GM21717 (cell line): Measurements from ENCODE around the gene GRK5.

Experiments used
- ATAC-seq: cut with Tn5 transposase; IDR thresholded peaks from one replicate; pipeline ENCODE4 v1.9.1; 2021; ENCODE audit warnings: mild to moderate bottlenecking, moderate library complexity; ENCODE audit not compliant: unreplicated experiment

Gene GRK5

DNA sequence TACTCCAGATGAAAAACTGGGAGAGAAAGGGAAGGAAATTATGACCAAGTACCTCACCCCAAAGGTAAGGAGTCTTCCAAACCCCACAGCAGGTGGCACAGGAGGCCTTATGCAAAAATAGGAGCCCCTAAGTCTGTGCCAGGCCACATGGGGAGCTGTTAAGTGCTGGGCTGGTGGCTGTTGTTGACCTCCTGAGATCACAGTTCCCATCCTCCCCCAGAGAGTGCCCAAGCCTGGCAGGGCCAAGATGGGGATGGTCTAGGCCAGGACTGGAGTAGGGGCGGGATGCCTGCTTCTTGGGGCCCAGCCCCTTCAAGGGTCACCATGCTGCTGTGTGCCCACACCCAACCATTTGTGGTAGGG lies 189.3 kb downstream of the GRK5 start:
- ATAC-seq, result no peak

DNA sequence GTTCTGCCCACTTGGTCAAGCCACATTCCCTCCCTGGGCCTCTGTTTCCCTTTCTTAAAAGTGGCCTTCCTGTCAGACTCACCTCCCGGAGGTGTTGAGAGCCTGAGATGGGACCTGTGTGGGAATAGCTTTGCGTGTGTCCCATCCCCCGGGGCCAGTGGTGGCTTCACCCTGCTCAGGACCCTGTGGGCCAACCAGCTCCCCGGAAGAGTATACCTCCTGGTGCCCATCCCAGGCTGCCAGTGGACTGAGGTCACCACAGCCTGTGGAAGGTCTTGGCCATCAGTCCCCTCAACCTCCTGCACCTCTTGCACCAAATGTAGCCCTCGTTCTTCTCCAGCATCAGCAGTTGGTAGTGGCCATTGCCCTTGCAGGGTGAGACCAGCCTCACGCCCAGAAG lies 190.0 kb downstream of the GRK5 start:
- ATAC-seq, result no peak

DNA sequence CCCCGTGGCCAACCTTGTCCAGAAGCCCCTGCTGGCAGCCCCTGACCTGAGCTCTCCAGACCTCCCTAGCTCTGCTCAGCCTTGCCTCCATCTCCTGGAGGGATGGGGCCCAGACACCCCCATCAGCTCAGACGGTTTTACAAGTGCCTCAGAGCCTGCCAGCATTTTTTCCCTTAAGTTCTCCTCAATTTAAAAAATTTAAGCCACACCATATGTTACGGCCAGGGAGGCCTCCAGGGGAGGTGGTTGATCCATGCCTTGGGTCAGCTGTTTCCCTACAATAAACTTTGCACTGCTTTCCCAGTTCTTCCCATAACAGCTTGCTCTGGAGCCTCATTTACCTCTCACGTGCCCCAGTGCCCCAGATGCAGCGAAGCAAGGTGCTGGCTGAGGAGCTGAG lies 191.6 kb downstream of the GRK5 start:
- ATAC-seq, result no peak

DNA sequence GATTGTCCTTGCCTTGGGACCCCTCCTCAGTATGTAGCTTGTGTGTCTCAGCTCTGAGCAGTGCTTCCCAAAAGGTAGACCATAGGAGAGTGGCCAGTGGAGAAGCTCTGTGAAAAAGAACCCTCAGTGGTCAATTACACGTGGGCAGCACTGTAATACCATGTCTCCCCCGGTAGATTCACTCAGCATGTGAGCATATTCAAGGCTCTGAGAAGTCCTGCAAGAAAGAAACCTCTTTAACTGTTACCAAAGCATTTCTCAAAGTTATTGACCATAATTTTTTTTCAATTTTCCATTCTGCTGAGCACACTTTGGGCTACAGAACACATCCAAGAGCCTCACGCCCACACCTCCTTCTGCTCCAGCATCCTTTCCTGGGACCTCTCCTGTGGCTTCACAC lies 192.1 kb downstream of the GRK5 start:
- no peak for ATAC-seq

DNA sequence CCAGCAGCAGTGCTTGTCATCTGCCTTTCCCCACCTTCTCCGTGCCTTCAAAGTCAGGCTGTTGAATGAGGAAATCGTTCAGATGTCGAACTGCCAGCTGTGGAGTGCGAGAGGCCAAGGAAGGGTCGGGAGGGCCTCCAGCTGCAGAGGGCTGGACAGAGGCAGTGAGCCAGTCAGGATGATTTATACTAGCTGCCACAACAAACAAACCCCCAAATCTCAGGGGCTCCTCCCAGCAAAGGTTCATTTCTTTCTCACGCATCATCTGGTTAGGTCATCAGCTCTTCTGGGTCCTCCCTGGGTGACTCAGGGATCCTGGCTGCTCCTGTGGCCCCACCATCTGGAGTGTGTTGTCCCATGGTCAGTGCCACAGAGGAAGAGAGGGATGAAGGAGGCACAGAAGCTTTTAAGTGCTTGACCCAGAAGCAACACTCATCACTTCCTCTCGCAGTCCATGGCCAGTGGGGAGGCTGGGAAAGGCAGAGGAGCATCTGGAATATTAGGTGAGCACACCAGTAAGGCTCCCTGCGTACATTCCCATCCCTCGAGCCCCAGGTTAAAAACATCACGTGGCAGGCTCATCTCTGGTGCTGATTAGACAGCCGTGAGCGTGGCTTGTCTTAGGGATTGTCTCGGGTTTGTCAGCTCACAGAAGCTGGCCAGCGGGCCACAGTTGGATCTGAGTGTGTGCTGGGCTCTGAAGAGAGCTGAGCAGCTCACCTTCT lies 194.5 kb downstream of the GRK5 start:
- ATAC-seq, result no peak

DNA sequence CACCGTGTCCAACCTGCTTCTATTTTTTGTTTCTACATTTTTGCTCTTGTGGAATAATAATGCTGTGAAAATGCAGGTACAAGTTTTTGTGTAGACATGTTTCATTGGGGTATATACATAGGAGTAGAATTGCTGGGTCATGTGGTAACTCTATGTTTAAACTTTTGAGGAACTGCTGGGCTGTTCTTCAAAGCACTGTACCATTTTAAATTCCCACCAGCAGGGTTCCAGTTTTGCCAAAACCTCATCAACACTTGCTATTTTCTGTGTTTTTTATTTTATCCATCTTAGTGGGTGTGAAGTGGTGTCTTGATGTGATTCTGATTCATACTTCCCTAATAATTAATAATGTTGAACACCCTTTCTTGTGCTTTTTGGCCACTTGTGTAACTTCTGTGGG lies 196.6 kb downstream of the GRK5 start:
- no peak for ATAC-seq

DNA sequence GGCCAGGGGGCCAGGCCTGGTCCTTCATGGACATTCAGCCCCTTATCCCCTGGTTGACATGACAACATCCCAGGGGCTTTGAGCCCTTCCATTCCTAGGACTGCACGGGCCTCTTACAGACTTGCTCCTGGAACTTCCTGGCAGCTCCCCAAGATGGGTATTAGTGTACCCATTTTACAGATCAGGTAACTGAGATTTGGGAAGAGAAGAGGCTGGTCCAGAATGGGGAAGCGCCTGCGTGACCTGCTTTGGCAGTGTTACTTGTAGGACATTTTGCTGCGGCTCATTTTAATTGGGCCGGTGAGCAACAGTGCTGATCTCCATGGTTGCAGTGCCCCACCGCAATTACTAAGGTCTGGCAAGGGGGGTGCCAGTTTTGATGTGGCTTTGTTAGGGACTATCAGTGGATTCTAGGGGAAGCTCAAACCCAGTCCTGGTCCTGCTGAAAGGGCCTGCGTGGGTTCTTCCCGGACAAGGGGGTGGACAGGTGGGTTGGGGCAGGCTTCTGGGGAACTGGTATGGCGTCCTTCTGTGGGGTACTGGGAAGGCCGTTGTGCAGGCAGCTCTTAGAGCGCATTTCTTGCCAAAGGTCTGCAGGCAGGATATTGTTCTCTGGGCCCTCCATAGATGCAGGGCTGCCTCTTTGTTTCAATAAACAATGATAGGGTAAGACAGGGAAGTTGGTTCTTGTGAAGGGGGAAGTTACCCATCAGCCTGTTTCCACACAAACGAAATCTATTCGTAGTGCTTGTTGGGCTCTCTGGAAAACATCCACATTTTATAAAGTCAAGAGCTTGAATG lies 197.5 kb downstream of the GRK5 start:
- ATAC-seq, result no peak

DNA sequence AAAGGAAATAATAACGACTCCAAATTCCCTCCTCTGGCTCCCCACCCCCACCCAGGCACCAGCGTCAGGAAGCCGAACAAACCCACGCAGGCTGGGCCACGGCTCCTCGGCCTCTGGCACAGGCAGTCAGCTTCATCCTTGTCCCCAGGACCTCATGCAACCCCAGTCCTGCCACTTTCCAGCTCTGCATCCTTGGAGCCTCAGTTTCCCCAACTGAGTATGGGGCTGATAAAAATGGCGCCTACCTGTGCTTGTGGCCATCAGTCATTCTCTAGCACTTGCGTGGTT lies 198.1 kb downstream of the GRK5 start:
- no peak for ATAC-seq

DNA sequence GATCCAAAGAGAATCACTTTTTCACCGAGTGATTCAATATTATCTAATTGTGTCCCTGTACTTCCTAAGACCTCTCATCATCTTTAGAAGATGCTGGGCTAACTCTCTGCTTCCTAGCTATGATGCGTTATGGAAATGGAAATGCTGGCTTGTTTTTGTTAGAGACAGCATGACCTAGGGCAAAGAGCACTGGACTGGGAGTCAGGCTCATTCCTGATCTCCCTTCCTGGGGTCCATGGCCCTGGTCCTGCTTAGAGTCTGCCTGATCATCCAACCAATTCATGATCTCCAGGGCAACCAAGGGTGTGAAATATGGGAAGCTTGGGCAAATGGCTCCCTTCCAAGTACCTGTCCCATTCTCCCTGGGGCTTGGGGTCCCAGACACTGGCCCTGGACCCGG lies 198.8 kb downstream of the GRK5 start:
- ATAC-seq, result no peak

DNA sequence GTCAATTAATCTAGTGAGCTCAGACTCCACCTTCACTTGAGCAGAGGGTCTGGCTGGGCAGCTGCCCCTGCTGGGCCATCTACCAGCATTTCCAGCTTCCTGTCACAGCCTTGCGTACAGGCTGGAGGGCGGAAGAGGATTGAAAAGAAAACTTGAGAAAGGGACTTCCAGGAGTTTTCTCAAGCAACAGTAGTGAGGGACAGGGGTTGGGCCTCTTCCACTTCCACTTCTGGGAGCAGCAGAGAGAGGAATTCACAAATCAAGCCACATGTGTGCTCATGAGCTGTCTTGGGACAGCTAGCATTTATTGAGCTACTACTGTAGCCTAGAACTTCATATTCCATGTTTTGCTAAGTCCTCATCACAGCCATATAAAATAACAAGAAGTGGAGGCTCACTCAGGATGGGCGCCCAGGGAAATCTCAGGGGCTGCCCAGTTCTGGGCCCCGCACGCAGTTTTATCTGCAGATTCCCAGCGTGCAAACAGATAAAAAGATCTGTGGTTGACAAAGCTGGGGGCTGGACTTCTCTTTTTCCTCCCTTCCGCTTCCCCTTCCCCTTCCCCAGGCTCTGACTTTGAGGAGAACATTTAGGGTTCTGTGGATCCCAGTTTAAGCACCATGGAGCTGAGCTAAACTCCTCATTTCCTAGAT lies 199.4 kb downstream of the GRK5 start:
- no peak for ATAC-seq

DNA sequence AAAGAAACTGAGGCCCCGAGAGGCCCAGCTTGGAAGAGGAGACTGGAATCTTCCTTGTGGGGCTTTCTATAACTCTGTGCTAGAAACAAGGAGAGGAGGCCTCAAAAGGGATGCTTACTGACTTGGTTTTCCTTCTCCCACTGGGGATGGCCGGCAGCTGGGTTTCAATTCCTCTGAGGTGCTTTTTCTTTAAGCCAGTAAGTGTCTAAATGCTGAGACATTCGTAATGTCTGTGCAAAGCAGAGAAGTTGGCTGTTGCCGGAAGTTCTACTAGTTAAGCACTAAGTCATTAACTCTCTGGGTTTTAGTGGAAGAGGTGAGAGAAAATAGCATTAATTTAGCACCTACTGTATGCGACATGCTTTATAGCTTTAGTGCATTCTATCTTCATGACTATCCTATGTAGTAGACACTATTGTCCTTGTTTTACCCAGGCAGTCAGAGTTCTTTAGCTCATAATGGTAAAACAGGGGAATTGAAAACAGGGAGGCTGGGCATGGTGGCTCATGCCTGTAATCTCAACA lies 199.9 kb downstream of the GRK5 start:
- no peak for ATAC-seq

DNA sequence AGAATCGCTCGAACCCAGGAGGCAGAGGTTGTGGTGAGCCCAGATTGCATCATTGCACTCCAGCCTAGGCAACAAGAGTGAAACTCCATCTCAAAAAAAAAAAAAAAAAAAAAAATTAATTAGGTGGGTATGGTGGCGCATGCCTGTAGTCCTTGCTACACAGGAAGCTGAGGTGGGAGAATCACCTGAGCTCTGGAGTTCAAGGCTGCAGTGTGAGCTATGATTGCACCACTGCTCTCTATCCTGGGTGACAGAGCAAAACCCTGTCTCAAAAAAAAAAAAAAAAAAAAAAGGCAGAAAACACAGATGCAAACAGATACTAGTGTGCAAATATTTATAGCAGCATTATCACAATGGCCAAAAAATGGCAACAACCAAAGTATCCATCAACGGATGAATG lies 200.7 kb downstream of the GRK5 start:
- ATAC-seq, result no peak

DNA sequence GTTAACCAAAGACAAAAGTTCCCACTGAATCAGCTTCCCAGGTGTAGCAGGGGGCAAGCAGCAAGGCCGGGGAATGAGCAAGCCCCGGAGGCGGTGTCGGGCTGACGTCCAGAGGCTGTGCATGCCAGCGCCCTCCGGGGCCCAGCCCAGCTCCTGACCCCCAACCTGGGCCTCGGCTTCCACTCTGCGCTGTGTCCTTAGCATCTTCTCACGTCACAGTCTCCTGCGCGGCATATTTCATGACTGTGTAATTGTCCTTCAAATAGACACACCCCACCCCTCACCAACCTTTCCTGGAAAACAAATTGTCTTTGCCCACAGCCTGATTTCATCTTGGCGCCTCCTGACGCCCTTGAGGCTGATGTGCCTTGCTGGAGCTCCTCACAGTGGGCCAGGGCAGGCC lies 201.6 kb downstream of the GRK5 start:
- no peak for ATAC-seq

DNA sequence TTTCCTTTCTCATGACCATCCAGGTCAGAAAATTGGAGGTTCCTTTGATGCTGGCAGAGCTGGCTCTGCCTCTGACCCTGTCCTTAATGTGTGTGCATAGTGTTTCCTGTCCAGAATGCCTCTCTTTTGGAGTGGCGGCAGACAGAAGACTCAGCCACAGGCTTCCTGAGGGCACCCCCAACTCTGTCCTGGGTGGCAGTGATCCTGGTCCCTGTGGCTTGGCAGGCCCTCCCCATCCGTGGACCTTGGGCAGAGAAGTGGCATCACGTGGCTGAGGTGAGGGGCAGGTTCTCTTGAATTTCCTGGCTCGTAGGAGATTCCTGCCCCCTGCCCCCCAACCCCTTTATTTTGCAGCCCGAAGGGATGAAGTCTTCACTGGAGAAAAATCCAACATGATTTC lies 202.0 kb downstream of the GRK5 start:
- no peak for ATAC-seq

DNA sequence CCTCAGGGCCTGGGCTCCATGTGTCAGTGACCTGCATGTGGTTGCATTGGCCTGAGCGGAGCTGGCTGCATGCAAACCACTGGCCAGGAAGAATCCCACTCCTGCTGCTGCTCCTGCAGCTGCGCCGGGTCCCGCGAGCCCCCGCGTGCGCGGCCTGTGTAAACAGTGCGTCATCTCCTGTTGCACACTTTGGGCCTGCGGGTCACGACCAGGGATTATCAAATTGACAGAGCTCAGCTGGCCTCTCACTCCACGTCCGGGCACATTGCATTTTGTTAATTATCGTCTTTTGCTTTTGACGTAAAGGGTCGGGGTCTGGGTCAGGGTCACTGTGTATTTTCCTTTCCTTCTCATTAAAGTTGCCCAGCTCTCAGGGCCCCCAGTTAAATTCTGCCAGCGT lies 202.5 kb downstream of the GRK5 start:
- ATAC-seq, result no peak

DNA sequence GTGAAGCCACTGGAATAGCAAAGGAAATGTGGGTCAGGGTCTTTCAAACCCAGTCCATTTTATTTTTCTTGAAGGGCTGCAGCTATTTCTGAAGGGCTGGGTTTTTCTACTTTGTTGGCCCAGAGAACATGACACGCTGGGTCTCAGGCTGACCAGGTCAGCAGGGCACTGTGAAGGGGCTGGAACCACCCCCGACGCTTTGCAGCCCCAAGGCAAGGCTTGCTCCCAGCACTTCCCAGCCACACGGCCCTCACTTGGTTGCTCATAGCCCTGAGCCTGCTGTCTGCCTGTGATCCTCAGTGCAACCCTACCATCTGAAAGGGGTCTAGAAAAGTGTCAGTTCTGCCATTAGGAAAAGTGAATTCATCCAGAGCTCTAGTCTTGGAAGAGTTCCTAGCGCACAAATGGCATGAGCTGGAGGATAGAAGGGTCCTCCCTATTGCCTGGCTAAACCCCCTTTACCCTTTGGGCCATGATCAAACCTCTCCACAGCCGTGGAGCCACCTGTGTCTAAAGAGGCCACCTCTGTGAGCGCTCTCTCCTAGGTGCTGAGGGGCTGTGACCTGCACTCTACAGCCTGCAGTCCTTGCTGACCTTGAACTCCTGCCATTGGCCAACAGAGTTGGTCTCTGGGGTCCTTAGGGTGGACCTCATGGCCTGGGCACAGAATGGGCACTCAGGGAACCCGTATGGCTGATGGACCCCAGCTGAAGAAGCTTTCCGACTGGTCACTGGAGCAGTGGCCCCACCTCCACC lies 203.2 kb downstream of the GRK5 start:
- no peak for ATAC-seq

DNA sequence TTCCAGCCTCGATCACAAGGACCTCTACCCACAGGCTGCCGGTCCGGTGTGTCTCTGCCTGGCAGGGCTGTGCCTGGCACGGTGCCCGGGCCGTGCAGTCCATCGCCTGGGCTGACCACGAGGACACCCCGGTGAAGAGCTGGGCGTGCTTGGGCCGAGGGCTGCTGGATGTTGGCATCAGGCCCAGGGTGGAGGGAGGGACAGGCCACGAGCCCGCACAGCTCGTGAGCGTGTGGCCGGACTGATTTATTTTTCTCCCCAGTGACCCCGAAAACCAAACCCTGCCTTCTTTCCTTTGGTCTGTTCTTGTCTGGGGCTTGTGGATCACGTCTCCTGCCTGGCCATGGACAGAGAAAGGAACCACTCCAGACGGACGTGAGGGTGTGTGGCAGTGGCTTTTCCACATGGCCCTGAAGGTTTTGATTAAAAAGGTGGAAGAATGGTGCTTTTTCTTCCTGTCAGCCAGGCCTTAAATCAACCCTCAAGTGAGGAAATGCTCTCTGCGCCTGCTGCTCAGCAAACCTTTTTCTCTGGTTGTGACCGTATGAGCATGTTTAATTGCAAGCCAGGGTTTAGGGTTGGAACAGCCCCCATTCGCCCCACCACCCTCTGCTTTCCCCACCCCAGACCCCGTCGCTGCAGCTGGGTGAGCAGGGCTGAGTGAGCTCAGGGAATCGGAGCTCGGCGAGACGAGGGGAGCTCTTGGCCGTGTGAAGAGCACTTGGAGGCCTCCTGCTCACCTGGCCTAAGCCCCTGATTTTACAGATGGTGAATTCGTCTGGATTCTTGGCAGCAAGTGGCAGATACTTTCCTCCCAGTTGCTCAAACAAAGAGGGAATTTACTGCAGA lies 205.1 kb downstream of the GRK5 start:
- no peak for ATAC-seq

DNA sequence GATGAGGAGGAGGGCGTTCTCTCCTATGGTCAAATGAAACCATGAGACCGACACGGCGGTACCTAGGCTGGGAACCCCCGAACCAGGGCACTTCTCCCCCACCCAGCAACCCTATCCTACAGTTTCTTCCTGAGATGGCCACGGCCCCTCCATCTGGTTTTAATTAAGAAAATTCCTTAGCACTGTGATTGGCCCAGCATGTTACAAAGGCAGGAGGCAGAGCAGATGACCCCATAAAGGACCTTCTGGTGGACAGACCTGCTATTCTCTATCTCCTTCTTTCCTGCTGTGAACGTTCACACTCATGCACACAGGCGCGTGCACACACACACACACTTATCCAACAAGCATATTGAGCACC lies 205.7 kb downstream of the GRK5 start:
- ATAC-seq, result no peak

DNA sequence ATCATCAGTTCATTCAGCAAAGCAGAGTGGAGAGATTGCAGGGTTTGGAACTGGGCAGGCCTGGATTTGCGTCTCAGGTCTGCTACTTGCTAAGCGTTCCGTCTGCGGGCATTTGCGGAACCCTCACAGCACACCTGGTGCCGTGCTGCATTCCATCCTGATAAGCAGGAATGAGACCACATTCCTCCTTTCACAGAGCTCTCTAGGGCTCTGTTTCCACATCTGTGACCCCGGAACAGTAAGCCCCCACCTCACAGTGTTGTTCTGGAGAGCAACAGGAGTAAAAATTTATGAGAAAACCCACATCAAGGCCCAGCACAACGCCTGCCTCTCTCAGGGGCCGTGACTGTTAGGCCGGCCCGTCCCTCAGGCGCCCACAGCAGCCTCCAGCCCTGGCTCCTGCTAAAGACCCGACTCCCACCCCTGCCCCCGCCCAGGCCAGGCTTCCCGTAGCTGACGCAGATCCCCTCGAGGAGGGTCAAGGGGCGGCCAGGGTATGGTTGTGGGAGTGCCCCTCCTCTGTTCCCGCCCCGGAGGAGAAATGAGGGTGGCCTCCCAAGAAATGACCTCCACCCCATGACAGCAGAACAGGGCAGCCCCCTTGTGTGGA lies 206.2 kb downstream of the GRK5 start:
- ATAC-seq, result no peak

DNA sequence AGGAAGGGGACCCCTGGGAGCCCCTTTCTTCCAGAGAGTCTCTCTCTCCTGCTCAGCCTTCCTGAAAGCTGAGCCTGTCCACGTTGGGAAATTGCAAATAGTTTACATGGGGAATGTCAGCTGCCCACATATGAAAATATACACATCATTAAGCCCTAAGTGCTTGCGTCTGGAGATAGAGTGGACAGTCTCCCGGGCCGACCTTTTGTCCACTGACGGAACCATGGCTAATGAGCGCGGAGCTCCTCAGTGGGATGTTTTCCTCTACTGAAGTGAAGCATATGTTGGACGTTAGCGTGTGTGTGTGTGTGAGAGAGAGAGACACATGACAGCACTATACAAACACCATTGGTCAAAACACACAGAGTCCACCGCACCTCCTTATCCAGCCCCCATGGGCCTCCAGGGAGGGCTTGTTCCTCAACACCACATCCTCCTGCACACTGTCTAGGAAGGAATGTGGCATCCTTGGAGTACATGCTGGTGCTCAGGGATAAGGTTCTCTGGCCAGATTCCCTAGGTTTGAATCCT lies 206.8 kb downstream of the GRK5 start:
- no peak for ATAC-seq
